Amniotic stem cell (primary cell): ENCODE results near the gene KANK4.
A peak's percentile ranks its signal among the peaks of the same experiment; 100 is the strongest.
"Not testable (repeated sequence)": the region's sequence is repeated elsewhere in the genome, so short reads cannot be mapped to it uniquely, and the experiment has no call there.

ENCODE experiments used
- DNase-seq: peaks from one replicate; lab custom pipeline; 2025; lab: John Stamatoyannopoulos, UW

KANK4 gene

GRCh38 chr1:62237950-62238374 is 81.3 kb downstream of the KANK4 start:
- no peak for DNase-seq

- DNase-seq: no peak
Observed at GRCh38 chr1:62237361-62237760, 81.9 kb downstream of the KANK4 start.

DNA sequence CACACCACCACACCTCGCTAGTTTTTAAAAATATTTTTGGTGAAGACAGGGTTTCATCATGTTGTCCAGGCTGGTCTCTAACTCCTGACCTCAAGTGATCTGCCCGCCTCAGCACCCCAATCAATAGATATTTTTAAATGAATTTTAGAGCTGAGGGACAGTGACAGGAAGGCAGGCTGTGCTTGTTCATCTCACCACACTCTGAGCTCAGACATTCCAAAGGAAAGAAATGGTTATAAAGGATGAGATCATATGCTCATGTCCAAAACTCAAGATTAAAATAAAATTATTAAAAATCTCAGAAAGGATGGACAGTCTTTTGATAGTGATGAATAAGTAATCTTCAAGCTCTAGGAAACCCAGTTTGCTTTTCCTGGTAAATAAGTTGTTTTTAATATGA is 83.7 kb downstream of the KANK4 start:
- no peak for DNase-seq

GRCh38 chr1:62234688-62235087 is 84.5 kb downstream of the KANK4 start:
- DNase-seq: no peak

DNA sequence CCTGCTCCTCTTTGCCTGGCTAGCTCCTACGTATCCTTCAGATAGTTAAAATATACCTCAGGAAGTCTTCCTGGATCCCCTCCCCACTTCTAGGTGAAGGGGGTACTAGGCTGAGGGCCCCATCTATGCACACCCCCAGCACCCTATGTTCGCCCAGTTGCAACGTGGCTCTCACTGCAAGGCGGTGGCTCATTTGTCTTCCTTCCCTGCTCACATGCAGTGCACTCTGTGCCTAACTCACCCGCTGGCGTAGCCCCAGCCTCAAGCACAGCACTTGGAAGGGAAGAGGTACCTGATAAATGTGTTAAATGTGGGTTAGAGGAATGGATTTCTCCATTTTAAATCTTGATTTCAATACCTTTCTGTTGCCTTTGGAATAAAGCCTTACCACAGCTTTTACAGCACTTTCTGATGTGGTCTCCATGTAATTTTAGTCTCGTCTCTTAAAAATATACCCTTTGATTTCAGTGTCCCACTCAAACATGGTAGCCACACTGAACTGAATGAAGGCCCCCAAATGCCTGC is 85.2 kb downstream of the KANK4 start:
- DNase-seq: no peak

DNA sequence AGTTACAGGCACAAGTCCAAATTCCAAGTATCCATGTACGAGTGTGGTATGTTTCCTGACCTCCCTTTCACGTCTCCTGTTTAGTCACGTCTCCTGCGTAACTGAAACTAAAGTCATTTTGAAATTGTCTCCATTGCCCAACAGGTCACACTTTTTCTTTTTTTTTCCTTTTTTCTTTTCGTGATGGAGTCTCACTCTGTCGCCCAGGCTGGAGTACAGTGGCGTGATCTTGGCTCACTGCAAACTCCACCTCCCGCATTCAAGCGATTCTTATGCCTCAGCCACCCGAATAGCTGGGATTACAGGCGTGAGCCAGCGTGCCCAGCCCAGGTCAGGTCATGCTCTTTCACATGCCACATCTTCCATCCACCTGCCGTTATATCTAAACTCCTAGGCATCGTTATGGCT is 86.4 kb downstream of the KANK4 start:
- DNase-seq: no peak

DNA sequence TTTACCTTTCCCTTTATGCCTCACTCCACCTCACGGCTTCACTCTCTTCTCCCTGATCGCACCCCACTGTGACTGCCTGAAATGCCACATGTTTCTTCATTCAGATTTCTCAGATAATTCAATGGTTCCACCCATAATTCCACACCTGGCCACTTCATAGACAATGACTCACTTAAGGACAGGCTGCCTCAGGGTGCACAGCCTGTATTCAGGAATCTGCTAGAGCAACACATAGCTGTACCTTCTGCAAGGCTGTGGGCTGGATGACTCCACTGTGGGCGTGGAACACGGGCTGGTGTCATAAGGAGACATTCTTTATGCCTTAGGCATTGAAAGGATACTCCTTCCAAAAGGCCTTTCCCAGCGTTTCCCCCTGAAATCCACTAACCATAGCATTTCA is 88.5 kb downstream of the KANK4 start:
- DNase-seq: peak; percentile 47

DNA sequence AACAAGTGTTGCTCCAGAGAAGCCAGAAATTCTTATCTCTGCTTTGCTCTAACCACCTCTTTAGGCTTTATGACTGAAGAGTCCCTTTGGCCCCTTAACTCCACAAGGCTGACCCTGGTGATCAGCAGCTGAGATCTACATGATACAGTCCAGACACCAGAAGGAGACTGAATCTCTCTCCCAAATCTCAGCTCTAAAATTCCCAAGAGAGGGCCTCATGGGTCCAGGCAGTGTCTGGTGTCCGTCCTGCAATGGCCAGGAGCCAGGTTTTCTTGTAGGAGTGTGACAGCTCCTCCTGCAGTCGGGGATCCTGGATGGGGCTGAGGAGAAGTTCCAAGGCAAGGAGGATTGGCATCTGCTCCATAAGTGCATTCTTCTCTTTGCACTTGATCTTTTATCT is 89.3 kb downstream of the KANK4 start:
- DNase-seq: no peak

DNA sequence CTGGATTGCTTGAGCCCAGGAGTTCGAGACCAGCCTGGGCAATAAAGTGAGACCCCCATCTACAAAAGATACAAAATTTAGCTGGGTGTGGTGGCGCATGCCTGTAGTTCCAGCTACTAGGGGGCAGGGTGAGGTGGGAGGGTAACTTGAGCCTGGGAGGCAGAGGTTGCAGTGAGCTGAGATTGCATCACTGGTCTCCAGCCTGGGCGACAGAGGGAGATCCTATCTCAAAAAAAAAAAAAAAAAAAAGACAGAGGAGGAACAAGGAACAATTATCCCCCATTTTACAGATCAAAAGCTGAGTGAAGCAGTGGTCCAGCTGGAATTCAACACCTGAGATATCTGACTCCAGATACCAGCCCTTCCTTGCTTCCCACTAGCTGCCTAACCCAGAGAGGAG is 89.8 kb downstream of the KANK4 start:
- no peak for DNase-seq

GRCh38 chr1:62228883-62229187 is 90.4 kb downstream of the KANK4 start:
- no peak for DNase-seq

DNA sequence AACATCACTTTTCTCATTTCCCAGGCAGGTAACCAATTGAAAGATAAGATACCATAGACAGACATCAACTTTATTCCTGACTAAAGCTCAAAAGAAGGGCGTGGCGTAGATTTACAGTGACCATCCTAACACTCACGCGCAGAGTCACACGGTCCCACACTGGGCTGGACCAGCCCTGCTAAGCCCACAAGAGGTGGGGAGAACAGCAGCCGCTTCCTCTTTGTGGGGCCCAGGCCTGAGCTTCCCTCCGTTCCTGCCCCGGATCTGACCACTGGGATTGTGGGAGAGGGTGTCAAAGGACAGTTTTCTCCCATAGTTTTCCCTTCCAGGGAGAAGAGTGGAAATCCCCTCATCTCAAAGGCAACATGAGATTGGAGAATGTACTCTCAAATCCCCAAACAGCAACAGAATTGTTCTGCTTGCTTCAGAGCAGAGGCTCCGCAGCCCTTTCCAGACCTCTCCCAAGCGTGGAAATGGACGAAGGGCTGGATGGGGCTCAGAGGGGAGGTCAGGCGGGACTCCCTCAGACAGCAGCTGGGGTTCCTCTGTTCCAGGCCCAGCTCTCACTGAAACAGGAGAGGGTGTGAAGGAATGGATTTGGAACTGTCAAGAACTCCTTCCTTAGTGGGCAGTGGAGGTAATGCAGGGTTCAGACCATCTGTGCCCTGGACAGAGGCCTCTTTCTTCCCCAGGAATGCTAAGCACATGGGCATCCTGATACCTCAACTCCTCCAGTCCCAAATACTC is 90.9 kb downstream of the KANK4 start:
- no peak for DNase-seq

- no peak for DNase-seq
Observed at GRCh38 chr1:62227496-62227895, 91.7 kb downstream of the KANK4 start.

- DNase-seq: no peak
Observed at GRCh38 chr1:62224182-62224581, 95.1 kb downstream of the KANK4 start.

GRCh38 chr1:62222321-62222720 is 96.9 kb downstream of the KANK4 start:
- DNase-seq: no peak

DNA sequence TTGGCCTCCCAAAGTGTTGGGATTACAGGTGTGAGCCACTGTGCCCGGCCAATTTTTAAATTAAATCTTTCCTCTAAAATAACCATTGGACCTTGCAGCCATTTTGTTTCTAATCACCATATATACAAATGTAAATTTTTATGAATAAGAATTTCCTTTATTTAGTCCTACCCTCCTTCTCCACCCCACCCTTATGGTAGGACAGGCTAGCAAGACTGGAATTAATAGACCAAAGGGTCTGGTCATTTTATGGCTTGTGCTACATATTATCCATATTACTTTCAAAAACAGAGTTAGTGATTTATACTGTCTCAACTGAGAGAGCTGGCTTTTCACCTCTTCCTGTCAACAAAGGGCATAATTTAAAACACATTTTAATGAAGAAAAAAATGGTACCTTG is 98.1 kb downstream of the KANK4 start:
- no peak for DNase-seq

DNA sequence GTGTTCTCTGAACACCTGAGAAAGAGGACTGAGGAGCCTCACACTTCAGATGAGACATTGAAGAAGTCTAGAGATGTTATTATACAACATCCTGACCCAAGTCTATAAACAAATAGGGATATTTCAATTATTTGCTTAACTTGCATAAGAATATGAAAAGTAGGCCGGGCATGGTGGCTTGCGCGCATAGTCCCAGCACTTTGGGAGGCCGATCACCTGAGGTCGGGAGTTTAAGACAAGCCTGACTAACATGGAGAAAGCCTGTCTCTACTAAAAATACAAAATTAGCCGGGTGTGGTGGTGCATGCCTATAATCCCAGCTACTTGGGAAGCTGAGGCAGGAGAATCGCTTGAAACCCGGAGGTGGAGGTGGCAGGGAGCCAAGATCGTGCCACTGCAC is 98.8 kb downstream of the KANK4 start:
- DNase-seq: not testable (repeated sequence)

DNA sequence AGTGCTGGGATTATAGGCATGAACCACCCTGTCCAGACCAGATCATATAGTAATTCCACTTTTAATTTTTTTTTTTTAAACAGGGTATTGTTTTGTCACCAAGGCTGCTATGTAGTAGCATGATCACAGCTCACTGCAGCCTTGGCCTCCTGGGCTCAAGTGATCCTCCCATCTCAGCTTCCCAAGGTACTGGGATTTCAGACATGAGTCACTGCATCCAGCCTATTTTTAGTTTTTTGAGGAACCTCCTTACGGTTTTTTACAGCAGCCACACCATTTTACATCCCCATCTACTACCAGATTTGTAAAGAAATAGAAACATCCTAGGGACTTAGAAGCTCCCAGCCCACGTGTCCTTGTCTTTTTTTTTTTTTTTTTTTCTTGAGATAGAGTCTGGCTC is 100.6 kb downstream of the KANK4 start:
- no peak for DNase-seq

GRCh38 chr1:62213075-62213914 is 105.9 kb downstream of the KANK4 start:
- DNase-seq: no peak

DNA sequence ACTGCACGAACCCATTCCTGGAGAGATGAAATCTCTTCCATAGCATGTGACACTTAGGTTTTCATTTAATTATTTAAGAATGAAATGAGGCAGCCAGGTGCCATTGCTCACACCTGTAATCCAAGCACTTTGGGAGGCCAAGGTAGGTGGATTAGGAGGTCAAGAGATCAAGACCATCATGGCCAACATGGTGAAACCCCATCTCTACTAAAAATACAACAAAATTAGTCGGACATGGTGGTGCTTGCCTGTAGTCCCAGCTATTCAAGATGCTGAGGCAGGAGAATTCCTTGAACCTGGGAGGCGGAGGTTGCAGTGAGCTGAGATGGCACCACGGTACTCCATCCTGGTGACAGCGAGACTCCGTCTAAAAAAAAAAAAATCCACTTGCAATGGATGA is 106.8 kb downstream of the KANK4 start:
- DNase-seq: no peak

- DNase-seq: no peak
Observed at GRCh38 chr1:62210960-62211359, 108.3 kb downstream of the KANK4 start.

GRCh38 chr1:62209931-62210595 is 109.2 kb downstream of the KANK4 start:
- DNase-seq: no peak

DNA sequence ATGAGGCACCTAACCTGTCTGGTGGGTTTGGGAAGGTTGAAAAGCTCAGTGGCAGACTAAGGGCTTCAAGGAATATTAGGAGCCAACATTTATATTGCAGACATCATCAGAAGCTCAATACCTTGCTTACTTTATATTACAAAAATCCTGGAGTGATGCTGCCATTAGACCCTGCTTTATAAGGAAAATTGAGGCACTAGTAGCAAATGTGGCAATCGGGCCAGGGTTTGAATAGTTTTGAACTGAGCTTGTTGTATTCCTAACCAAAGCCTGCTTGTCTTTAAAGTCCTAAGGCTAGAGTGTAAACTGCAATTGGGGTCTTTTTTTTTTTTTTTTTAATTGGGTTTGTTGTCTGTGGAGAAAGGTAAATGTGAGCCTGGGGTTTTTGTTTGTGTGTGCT is 110.3 kb downstream of the KANK4 start:
- DNase-seq: no peak

DNA sequence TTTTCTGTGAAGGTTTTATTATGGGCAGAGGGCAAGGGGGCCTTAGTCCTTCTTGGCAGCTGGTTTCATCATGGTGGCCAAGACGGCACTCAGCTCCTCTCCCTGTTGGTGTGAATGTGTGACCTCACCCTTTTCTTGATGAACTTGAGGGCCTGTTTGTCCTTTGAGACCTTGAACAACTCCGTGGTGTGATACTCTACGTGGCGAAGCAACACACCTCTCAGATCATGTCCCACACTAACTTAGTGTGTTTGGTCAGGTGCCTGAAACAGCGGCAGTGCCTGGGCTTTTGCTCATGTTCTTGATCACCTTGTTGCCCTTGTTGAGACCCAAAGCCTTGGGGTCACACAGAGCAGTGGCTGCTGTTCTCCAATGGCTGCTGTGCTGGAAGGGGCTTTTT is 111.1 kb downstream of the KANK4 start:
- no peak for DNase-seq
